Measurements from ENCODE around the gene GATM. TPM values are rescaled to one million over a fixed set of nuclear protein-coding genes. Genes with fewer than 3 reads are reported as not detected.

The GATM gene
- total RNA-seq, 1 experiment from 2014 or later: 1.6 TPM

DNA sequence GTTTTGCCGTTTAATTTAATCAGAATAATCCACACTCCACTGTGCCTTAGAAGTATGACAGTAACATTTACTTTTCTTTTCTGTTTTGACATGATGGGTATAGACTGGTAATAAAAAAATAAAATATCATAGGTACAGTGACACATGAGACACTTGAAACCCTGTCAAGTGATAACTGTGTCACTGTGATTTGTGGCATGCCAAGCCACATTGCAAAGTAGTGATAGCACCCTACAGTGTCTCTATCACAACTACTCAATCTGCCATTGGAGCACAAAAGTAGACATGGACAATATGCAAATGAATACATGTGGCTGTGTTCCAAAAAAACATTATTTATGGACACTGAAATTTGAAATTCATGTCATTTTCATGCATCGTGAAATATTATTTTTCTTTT lies 22.5 kb downstream of the GATM start:
- Mint-ChIP-seq H3K4me1 (ENCODE audit: insufficient read depth, unreplicated experiment) (no peaks in the 10 kb centered on the region), H3K27me3 (ENCODE audit: insufficient read depth, unreplicated experiment) (peaks cover 17% of the 10 kb centered on the region), H3K9me3 (ENCODE audit: unreplicated experiment) (no peaks in the 10 kb centered on the region), H3K27ac (ENCODE audit: low read depth, unreplicated experiment) (no peak overlapping the region), H3K4me3 (ENCODE audit: unreplicated experiment) (no peak overlapping the region), H3K36me3 (ENCODE audit: insufficient read depth, unreplicated experiment) (no peaks in the 10 kb centered on the region)
- no peak for DNase-seq (ENCODE audit: unreplicated experiment)
- ChIA-PET CTCF (interaction anchor here (0.7 kb wide), 1 partner anchor 13 kb away, joined by 3 read pairs; no protein-coding TSS in a partner anchor), POLR2A (interaction anchor here (0.7 to 1.0 kb wide), 2 partner anchors 22 to 37 kb away, joined by 3 read pairs; no protein-coding TSS in a partner anchor)
- TF ChIP-seq CTCF (IDR thresholded peaks at IDR 0.05; ENCODE audit: unreplicated experiment): no peak
- intact Hi-C loops (cut with micrococcal nuclease): no loop called here
- BruUV-seq (replicated peaks): no TSS peak

GRCh38 chr15:45354711-45355110 lies 23.6 kb downstream of the GATM start:
- H3K4me3 Mint-ChIP-seq (ENCODE audit: unreplicated experiment): no peak overlapping the region
- H3K4me1 Mint-ChIP-seq (ENCODE audit: insufficient read depth, unreplicated experiment): no peaks in the 10 kb centered on the region
- H3K27ac Mint-ChIP-seq (ENCODE audit: low read depth, unreplicated experiment): no peak overlapping the region
- no TSS peak for BruUV-seq (replicated peaks)
- ChIA-PET POLR2A (no interaction called here), CTCF (no interaction called here)
- TF ChIP-seq CTCF (IDR thresholded peaks at IDR 0.05; ENCODE audit: unreplicated experiment): no peak
- no peaks in the 10 kb centered on the region for H3K9me3 Mint-ChIP-seq (ENCODE audit: unreplicated experiment)
- peaks cover 22% of the 10 kb centered on the region for H3K27me3 Mint-ChIP-seq (ENCODE audit: insufficient read depth, unreplicated experiment)
- intact Hi-C loops (cut with micrococcal nuclease): no loop called here
- no peaks in the 10 kb centered on the region for H3K36me3 Mint-ChIP-seq (ENCODE audit: insufficient read depth, unreplicated experiment)
- DNase-seq (ENCODE audit: unreplicated experiment): no peak

- no peak for DNase-seq (ENCODE audit: unreplicated experiment)
- intact Hi-C loops (cut with micrococcal nuclease): no loop called here
- Mint-ChIP-seq H3K36me3 (ENCODE audit: insufficient read depth, unreplicated experiment) (no peaks in the 10 kb centered on the region), H3K4me3 (ENCODE audit: unreplicated experiment) (no peak overlapping the region), H3K9me3 (ENCODE audit: unreplicated experiment) (no peaks in the 10 kb centered on the region), H3K27ac (ENCODE audit: low read depth, unreplicated experiment) (no peak overlapping the region), H3K4me1 (ENCODE audit: insufficient read depth, unreplicated experiment) (no peaks in the 10 kb centered on the region), H3K27me3 (ENCODE audit: insufficient read depth, unreplicated experiment) (peaks cover 57% of the 10 kb centered on the region)
- ChIA-PET POLR2A (no interaction called here), CTCF (no interaction called here)
- TF ChIP-seq CTCF (IDR thresholded peaks at IDR 0.05; ENCODE audit: unreplicated experiment): no peak
- BruUV-seq (replicated peaks): no TSS peak
Measured at GRCh38 chr15:45351227-45351626, 27.1 kb downstream of the GATM start.

DNA sequence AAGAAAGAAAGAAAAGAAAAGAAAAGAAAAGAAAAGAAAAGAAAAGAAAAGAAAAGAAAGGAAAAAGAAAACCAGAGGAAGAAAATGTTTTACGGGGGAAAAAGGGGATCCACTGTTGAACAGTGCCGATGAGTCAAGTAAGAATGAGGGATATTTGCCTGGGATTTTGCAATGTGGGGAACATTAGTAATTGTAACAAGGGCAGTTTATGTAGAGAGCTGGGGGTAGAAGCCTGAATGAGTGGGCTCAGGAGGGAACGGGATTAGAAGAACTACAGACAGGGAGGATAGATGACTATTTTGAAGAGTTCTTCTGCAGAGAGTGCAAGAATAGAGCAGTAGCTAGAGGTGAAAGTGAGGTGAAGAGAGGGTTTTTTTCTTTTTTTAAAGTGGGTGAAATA lies 28.7 kb downstream of the GATM start:
- Mint-ChIP-seq H3K27ac (ENCODE audit: low read depth, unreplicated experiment) (no peak overlapping the region), H3K4me3 (ENCODE audit: unreplicated experiment) (no peak overlapping the region), H3K9me3 (ENCODE audit: unreplicated experiment) (no peaks in the 10 kb centered on the region), H3K36me3 (ENCODE audit: insufficient read depth, unreplicated experiment) (no peaks in the 10 kb centered on the region), H3K27me3 (ENCODE audit: insufficient read depth, unreplicated experiment) (peaks cover 60% of the 10 kb centered on the region), H3K4me1 (ENCODE audit: insufficient read depth, unreplicated experiment) (no peaks in the 10 kb centered on the region)
- no TSS peak for BruUV-seq (replicated peaks)
- CTCF ChIA-PET: no interaction called here
- no peak for DNase-seq (ENCODE audit: unreplicated experiment)
- intact Hi-C loops (cut with micrococcal nuclease): no loop called here
- POLR2A ChIA-PET: no interaction called here
- no peak for TF ChIP-seq CTCF (IDR thresholded peaks at IDR 0.05; ENCODE audit: unreplicated experiment)

Data from MCF 10A (cell line).